GM20000 (cell line): ENCODE data around the gene PARD3.

Source experiments
- DNase-seq: peaks from one replicate; pipeline ENCODE4 v3.0.0; 2012; ENCODE audit warnings: low spot score
- TF ChIP-seq, protein P1 (sequence below): IDR thresholded peaks from 2 replicates; pipeline ENCODE4 v1.5.1; 2012; ENCODE audit warnings: mild to moderate bottlenecking, control low read depth; ENCODE audit errors: extremely low read depth, missing control alignments

The PARD3 gene

DNA sequence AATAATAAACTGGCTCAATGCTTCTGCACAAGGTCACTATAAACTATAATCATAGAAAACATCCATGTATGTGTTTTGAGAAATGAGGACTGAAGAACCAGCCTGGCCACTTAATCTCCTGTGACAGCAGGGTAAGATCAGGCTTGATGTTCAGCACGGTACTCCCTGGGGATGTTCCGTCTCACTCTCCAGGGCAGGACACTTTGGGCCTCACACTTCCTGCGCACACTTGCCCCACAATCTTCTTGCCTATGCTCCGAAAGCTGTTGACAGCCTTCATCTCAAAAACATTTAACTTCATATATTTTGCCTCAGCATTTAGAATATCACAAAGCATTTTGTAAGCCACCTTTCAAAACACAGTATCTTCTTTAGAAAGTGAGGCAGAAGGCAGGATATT lies 92.7 kb downstream of the PARD3 start:
- no peak for DNase-seq
- TF ChIP-seq, protein P1, sequence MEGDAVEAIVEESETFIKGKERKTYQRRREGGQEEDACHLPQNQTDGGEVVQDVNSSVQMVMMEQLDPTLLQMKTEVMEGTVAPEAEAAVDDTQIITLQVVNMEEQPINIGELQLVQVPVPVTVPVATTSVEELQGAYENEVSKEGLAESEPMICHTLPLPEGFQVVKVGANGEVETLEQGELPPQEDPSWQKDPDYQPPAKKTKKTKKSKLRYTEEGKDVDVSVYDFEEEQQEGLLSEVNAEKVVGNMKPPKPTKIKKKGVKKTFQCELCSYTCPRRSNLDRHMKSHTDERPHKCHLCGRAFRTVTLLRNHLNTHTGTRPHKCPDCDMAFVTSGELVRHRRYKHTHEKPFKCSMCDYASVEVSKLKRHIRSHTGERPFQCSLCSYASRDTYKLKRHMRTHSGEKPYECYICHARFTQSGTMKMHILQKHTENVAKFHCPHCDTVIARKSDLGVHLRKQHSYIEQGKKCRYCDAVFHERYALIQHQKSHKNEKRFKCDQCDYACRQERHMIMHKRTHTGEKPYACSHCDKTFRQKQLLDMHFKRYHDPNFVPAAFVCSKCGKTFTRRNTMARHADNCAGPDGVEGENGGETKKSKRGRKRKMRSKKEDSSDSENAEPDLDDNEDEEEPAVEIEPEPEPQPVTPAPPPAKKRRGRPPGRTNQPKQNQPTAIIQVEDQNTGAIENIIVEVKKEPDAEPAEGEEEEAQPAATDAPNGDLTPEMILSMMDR: no peak

DNA sequence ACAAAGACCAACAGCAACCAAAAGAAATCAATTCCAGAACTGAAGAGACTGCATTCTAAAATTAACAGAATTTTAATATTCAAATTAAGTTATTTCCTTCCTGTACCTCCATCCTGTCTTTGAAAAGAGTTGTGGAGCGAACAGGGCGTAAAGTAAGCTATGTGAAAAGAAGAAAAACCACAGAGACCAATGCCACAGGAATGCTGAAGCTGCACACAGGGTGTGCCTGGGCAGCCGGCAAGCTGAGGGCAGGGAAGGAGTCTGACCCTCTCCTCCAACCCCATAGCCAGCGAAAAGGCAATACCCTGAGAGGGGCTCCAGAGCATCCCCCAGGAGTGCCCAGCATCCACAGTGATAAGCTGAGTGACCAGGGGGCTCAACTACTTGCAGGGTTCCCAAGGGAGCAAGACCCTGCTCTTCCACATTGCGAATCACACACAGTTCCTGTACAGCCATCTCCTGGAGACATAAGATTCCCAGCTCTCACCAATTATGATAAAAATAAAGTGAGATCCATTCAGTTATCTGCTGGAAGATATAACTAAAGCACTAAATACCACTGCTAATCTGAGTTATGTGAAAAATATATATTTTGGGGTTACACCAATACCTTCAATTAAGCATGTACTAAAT lies 93.8 kb downstream of the PARD3 start:
- no peak for DNase-seq
- TF ChIP-seq, protein P1: no peak

DNA sequence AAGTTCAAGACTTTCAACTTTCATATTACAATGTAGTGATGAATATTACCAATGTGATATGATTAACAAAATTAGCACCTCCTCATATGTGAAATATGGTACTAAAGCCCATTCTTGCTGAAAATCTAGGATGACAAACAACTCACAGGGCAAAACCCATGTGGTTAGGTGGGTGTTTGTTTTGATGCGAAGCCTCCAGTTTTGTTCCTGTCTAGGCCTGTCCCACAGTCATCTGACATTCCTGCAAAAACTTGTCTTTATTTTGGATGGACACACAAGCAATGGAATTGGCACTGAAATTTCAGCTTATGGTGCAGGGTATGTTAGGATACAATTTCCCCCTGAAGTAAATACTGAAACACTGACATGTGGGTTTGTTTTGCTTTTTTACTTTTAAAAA lies 95.3 kb downstream of the PARD3 start:
- no peak for DNase-seq
- TF ChIP-seq, protein P1: no peak

DNA sequence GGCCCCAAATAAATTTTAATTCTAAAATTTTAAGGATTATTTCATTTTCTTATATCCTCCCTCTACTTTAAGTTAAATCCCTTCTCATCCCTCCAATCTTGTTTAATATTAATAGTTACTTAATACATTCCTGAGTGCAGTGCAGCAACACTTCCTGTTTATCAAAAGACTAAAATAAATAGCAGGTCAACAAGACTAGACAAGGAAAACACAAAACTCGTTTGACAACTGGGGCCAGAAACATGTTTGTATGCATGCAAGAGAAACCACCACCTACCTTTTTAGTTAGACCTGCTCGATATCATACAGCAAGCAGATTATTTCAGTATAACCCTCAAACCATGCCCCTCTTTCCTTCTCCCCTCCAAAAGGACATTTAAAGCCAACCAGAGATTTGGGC lies 95.8 kb downstream of the PARD3 start:
- DNase-seq: no peak
- TF ChIP-seq, protein P1: no peak

DNA sequence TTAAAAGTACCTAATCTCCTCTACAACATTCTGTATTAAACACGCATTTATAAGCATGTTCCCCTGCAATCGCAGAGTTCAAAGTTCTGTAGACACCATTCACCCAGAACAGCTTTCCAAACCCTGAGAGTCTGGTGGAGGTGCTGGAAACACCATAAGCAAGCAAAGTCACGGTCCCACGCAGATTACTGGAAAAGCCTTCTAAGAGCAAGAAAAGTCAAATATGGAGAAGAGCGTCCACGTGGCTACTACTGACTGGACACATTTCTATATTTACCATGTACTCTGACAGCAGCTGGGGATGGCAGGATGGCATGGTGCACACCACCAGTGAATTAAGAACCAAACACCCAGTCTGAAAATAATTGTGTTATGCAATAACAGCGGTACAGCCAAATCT lies 97.7 kb downstream of the PARD3 start:
- no peak for DNase-seq
- TF ChIP-seq, protein P1: no peak

DNA sequence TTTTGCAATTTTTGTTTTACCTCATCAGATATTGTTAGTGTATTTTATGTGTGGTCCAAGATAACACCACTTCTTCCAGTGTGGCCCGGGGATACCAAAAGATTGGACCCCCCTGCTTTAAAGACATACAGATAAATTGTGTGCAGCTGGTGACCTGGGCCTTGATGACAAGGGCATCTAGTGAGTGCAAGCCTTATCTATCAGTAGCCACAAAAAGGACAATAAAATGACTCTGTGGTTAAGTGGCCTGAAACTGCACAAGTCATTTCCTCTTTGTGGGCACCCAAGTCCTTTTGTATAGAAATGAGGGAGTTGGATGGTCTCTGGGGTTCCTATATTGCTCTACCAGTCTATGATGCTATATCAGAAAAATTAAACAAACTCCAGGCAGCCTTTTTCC lies 98.1 kb downstream of the PARD3 start:
- TF ChIP-seq, protein P1: no peak
- no peak for DNase-seq

DNA sequence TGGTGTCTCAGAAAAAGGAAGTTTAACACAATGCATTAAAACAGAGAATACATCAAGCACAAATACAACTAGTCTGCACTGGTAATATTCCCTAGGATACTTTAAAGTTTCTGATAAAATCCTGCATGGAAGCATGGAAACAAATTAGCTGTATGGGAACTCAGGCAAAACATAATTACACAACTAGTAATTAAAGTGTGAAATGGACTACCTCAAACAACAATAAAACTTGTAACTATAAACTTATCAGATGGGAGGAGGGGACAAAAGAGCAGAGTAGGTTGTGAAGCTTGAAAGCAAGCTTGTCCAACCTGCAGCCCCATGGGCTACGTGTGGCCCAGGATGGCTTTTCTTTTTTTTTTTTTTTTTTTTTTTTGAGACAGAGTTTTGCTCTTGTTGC lies 98.9 kb downstream of the PARD3 start:
- no peak for DNase-seq
- TF ChIP-seq, protein P1: no peak
